Ramos (cell line): ENCODE results near the gene TEN1.
"Not testable (repeated sequence)": the region's sequence is repeated elsewhere in the genome, so short reads cannot be mapped to it uniquely, and the experiment has no call there.

Experiments used
- in situ Hi-C: fragments of 300-500 bp; cut with MboI; formaldehyde crosslinking; loops from one replicate; pipeline ENCODE4 v1.14.3; 2022; ENCODE audit warnings: low sequenced_read_pairs; ENCODE audit not compliant: unreplicated experiment

The TEN1 gene

GRCh38 chr17:75978938-75979704 lies at the start of gene TEN1, which contains the start of gene ACOX1:
Gene TEN1, plus strand, starts transcription at chr17:75979240. Its CDS starts 6,953 bp downstream, at chr17:75986193.
Gene ACOX1, minus strand, starts transcription at chr17:75979166. Its CDS starts 93 bp downstream, at chr17:75979073.
- in situ Hi-C loops = no loop called here

DNA sequence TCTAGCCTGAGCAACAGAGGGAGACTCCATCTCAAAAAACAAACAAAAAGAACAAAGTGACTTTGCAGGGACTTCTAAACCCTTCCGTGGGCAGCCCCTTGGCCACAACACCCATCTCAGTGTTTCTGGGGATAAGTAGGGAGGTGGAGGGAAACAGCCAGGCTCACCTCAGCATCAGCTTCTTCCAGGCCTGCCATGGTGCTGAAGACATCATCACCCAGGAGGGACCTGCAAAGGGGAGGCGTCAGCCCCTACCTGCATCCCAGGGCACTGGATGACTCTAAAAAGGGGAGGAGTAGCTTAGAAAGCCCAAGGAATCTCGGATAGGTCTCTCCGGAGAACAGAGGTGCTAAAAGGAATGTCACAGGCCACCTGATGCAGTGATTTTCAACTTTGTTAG lies 48.0 kb upstream of the TEN1 start:
- in situ Hi-C loops = no loop called here

- in situ Hi-C loops = no loop called here
These were observed 46.2 kb upstream of the TEN1 start for GRCh38 chr17:75932852-75933251.

DNA sequence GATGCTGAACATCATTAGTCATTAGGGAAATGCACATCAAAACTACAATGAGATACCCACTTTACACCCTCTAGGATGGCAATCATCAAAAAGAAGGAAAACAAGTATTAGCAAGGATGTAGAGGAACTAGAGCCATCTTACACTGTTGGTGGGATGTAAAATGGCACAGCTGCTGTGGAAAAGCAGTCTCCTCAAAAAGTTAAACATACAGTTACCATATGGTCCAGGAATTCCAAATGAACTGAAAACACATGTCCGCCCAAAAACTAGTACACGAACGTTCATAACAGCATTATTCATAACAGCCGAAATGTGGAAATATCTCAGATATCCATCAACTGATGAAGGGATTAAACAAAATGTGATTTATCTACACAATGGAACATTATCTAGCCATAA lies 45.2 kb upstream of the TEN1 start:
- in situ Hi-C loops = no loop called here

GRCh38 chr17:75937652-75938051 lies 41.4 kb upstream of the TEN1 start:
- in situ Hi-C loops = no loop called here

DNA sequence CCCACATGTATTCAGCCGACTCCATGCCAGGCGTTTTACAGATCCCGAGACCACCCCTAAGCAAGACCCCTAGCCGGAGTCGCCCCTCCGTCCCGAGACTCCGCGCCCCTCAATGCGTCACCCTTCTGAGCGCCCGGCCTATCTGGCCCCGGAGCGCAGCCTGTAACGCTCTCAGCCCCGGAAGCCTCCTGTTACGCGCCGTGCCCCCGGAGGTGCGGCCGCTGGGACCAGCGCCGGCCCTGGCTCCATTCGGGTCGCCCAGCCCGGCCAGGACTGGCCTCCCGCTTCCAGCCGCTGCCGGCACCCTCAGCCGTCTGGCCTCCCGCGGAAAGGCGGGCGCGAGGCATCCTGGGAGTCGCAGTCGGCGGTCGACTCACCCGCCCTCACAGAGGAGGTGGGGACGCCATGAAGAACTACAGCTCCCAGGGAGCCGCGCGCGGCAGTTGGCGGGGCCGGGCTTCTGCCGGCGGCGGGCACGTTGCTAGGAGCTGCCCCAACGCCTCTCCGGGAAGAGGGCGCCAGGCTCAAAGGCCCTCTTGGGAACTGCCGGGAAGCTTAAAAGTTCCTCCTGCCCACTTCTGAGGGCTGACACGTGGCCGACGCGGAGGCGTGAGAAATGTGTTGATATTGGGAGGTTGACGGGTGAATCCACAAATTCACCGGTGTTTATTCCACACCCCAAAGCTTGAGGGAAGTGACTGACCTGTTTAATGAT lies 38.2 kb upstream of the TEN1 start, which contains the start of gene FBF1:
Gene FBF1, minus strand, starts transcription at position 316 of the 715 bp plus-strand sequence. CDS start 2,893 bp downstream, outside the sequence.
- in situ Hi-C loops = no loop called here

DNA sequence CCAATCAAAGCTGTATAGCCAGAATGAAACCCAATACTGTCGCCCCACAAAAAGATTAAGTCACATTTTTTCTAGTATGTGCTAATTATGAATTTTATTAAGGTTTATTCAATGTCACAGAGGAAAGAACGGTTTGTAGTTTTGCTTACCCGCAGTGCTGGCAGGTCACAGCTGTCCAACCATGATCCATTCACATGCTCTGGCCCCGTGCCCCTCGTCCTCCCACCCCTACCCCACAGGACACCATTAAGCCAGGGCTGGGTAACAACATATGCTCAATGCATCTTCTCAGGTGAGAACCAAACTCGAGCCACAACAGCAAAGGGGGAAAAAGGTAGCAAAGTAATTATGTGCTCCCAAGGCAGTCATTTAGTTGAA lies 37.6 kb upstream of the TEN1 start:
- in situ Hi-C loops = no loop called here

DNA sequence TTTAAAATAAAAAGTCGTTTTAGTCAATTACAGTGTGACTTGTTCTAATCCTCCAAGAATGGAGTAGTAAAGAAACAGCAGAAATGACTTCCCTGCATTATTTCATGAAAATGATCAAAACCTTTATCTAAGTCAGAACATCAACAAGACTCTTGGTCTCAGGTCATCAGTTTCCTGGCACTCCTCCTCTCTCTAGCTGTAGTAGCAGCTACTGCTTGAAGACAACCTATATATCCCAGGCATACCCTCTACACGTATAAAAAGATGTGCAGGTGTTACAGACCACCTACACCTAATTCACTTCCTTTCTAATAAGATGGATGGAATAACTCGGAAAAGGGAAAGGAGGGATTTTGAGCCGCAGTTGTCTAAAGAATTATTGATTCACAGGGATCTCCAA lies 36.6 kb upstream of the TEN1 start:
- in situ Hi-C loops = no loop called here

- in situ Hi-C loops = no loop called here
These were observed 35.5 kb upstream of the TEN1 start for GRCh38 chr17:75943491-75943890.

DNA sequence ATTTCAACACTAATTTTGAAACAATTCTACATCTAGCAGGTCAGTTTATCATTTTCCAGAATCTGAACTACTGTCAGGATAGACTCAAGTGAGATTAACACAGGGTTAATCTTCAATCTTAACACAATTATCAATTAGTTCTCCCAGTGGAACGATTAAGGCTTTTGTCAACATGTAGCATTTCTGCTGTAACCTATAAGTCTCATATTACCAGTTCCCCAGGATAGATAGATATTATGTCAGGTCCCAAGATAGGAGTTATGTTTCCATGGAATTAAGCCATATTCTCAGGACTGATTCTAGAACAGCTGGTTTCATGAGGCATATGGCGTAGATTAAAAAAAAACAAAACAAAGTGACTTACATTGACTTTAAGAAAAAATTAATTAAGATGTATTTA lies 33.8 kb upstream of the TEN1 start:
- in situ Hi-C loops = no loop called here

- in situ Hi-C loops = no loop called here
These were observed 28.6 kb upstream of the TEN1 start for GRCh38 chr17:75950421-75950820.

DNA sequence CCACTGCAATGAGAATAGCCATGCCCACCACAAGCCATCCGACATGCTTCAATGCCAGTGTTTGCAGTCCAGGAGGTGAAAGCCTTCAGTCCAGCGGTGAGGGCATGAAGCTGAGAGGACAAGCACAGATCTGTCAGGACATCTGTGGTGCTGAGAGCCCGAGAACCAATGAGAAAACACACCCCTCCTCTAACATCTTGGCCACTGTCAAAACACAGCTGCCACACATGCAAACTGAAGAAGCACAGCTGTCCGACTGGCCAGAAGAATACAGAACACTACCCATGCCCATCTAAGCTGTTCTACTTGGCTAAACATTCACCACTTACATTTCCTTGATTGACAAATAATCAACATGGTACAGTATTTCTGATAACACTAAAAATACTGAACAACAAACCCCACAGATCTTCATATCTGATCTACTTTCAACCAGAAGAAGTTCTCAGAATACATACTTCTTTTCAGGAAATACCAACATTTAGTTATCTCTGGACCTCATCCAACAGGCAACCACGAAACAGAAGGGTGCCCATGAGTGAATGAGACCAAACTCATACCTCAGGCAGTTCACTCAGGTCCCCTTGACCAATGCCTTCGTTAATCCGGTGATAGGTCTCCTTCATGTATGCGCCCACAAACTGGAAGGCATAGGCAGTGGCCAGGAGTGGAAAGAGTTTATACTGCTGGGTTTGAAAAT lies 28.0 kb upstream of the TEN1 start:
- in situ Hi-C loops = no loop called here

DNA sequence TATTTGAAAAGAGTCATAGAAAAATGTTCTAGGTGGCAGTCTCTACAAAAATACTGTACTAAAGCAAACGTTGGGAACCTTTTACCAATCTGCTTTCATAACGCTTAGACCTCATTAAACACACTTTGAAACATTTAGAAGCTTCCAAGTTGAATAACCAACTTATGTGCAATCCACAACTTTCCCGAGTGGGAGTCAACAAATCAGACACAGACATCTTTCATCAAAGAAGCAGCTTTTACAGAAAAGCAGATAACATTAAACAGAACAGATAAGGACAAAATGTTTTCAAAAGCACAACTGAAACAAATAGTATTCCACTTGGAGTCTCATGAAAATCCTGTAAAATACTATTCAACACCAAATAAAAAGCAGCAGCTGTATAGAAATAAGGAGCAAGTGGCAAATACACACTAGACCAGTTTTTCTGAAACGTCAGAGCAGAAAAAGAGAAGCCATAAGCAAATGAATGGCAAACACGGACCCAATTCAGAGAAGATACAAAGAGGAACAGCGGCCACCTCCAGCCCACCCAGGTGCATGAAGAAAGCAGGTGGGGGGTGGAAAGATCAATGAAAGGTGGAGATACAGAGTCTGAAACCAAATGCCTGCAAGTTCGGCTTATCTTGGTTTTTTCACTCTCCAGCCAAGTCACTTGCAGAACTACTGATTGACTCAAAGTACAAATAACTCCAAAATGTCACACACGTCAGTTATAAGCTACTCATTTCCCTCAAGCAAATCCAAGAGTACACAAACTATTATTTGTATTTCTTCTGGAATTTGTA lies 19.8 kb upstream of the TEN1 start:
- in situ Hi-C loops = no loop called here

GRCh38 chr17:75959839-75960511 lies 19.1 kb upstream of the TEN1 start:
- in situ Hi-C loops = no loop called here

DNA sequence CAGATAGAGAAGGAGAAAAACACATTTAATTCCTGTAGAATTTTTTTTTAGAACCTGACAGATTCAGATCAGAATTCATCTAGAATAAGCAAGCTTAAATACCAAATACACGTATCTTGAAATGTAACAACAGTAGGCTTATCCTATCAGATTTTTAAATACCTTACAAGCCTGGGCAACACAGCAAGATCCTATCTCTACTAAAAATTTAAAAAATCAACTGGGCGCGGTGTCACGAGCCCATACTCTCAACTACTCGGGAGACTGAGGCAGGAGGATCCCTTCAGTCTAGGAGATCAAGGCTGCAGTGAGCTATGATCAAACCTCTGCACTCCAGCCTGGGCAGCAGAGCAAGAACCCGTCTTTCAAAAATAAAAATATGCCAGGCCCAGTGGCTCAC lies 13.6 kb upstream of the TEN1 start:
- in situ Hi-C loops = no loop called here

- in situ Hi-C loops = not testable (repeated sequence)
These were observed 10.0 kb upstream of the TEN1 start for GRCh38 chr17:75969044-75969443.

DNA sequence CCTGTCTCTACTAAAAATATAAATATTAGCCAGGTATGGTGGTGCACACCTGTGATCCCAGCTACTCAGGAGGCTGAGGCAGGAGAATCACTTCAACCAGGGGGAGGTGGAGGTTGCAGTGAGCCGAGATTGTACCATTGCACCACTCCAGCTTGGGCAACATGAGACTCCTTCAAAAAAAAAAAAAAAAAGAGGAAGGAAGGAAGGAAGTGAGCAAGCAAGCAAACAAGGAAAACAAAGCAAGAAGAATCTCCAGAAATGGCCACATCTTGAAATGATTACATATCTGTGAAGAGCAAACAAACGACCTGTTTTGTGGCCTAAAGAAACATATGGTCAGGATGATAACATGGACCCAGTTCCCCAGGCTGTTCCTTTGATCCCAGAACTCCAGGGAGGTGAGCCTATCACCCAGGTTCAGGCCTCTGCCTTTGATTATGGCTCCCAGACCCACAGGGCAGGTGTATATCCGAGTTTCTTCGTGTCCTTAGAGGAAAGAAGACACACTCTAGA lies 9.0 kb upstream of the TEN1 start:
- in situ Hi-C loops = no loop called here

- in situ Hi-C loops = no loop called here
These were observed 8.4 kb upstream of the TEN1 start for GRCh38 chr17:75970626-75971025.

GRCh38 chr17:75975187-75975586 lies 3.9 kb upstream of the TEN1 start:
- in situ Hi-C loops = not testable (repeated sequence)
